Measurements from ENCODE around the gene ZSWIM2. TPM values are rescaled to one million over a fixed set of nuclear protein-coding genes. Genes with fewer than 3 reads are reported as not detected.

ZSWIM2 gene
- polyA plus RNA-seq, 1 of the 3 experiments (the other 2 are of a cell fraction): 0.05 TPM

DNA sequence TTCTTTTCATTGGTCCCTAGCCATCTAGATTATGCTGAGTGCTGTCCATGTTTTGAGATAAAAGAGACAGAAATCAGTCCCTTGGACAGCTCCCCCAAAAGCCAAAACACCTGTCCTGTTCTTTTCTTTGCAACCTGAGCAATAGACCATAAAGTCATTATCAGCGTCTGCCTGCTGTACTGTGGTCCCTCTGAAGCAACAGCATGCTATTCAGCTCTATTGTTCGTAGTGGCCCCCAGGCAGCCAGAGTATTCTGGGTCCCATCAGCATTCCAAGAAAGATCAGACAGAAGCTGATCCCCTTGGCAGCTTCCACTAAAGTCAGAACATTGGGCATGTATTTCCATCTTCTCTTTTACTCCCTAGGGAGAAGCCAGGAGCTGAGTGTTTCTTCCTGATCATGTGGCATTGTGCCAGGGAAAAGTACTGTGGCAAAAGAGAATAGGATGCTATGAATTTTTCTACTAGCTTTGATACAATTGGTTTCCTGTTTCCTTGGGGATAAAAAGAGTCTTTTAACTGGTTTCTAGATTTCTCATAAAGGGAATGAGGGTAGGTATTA, 33.6 kb upstream of the ZSWIM2 start:
- no peaks in the 10 kb centered on the region for H3K9me3 ChIP-seq
- ChIA-PET POLR2A (no interaction called here), CTCF (interaction anchor here (1.4 to 1.8 kb wide), 2 partner anchors 13 to 20 kb away, joined by 3 to 8 read pairs; no protein-coding TSS in a partner anchor)
- no peak for DNase-seq
- H3K27ac ChIP-seq (ENCODE audit: low read depth in 2 of 2, low read length in 1 of 2): no peak overlapping the region
- H2AFZ ChIP-seq (ENCODE audit: low read depth): no peak overlapping the region
- H3K4me1 ChIP-seq (ENCODE audit: control insufficient read depth in 1 of 2, insufficient read depth in 2 of 2, low read depth in 1 of 2, low read length in 1 of 2): peaks cover 6 to 10% of the 10 kb centered on the region in 2 experiments; a peak in 3 of 4 replicates
- H3F3A ChIP-seq (replicated peaks; ENCODE audit: insufficient read depth): no peaks in the 10 kb centered on the region
- no peaks in the 10 kb centered on the region for H3K27me3 ChIP-seq (ENCODE audit: insufficient read depth)
- 21% methylated on average over 2 of the region's 2 CpGs for WGBS (ENCODE audit: low lambda C conversion rate)
- no peak overlapping the region for H3K9ac ChIP-seq
- no peaks in the 10 kb centered on the region for H4K20me1 ChIP-seq (ENCODE audit: insufficient read depth)
- H3K79me2 ChIP-seq (ENCODE audit: insufficient read depth): no peaks in the 10 kb centered on the region
- H3K4me3 ChIP-seq (ENCODE audit: low read depth in 2 of 2, low read length in 1 of 2): no peak overlapping the region
- H3K36me3 ChIP-seq (replicated peaks in 1 of 2; ENCODE audit: control insufficient read depth in 1 of 2, insufficient read depth in 2 of 2, low read length in 1 of 2): no peaks in the 10 kb centered on the region
- H3K9me2 ChIP-seq: no peaks in the 10 kb centered on the region
- no peak overlapping the region for H3K4me2 ChIP-seq
- TF ChIP-seq RCOR1 (IDR thresholded peaks at IDR 0.05; ENCODE audit: low read length): no peak
- no peak for TF ChIP-seq EZH2phosphoT487 (IDR thresholded peaks at IDR 0.05; ENCODE audit: borderline replicate concordance, low read depth)
- TF ChIP-seq NRF1 (IDR thresholded peaks at IDR 0.05; ENCODE audit: low read depth, low read length): no peak
- no peak for TF ChIP-seq TEAD4 (IDR thresholded peaks at IDR 0.05; ENCODE audit: borderline replicate concordance, insufficient read depth)
- TF ChIP-seq FOXJ3 (CRISPR knock-in tag; IDR thresholded peaks at IDR 0.05): no peak
- no peak for TF ChIP-seq MEF2A (IDR thresholded peaks at IDR 0.05; ENCODE audit: borderline replicate concordance, low read depth)

DNA sequence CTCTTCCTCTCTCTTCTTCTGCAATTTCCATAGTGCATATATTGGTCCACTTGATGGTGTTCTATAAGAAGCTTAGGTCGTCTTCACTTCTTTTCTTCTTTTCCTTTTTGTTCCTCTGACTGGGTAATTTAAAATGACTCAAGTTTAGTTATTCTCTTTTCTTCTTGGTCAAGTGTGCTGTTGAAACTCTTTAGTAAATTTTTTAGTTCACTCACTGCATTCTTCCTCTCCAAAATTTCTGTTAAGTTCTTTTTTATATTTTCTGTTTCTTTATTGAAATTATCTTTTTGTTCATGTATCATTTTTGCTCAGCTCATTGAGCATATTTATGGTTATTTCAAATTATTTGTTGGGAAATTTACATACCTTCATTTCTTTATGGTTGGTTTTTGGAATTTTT, 32.7 kb upstream of the ZSWIM2 start:
- no peak overlapping the region for H3K4me3 ChIP-seq (ENCODE audit: low read depth in 2 of 2, low read length in 1 of 2)
- POLR2A ChIA-PET: no interaction called here
- 18% methylated on average over 1 of the region's 1 CpG for WGBS (ENCODE audit: low lambda C conversion rate)
- no peaks in the 10 kb centered on the region for H3K9me2 ChIP-seq
- H3K9me3 ChIP-seq: no peaks in the 10 kb centered on the region
- H3F3A ChIP-seq (replicated peaks; ENCODE audit: insufficient read depth): no peaks in the 10 kb centered on the region
- H3K36me3 ChIP-seq (replicated peaks in 1 of 2; ENCODE audit: control insufficient read depth in 1 of 2, insufficient read depth in 2 of 2, low read length in 1 of 2): no peaks in the 10 kb centered on the region
- H3K9ac ChIP-seq: no peak overlapping the region
- H3K4me1 ChIP-seq (ENCODE audit: control insufficient read depth in 1 of 2, insufficient read depth in 2 of 2, low read depth in 1 of 2, low read length in 1 of 2): peaks cover 6% of the 10 kb centered on the region in 2 experiments; a peak in 2 of 4 replicates
- TF ChIP-seq CHD2 (IDR thresholded peaks at IDR 0.05; ENCODE audit: low read length, partially characterized antibody): no peak
- H2AFZ ChIP-seq (ENCODE audit: low read depth): no peak overlapping the region
- no peak overlapping the region for H3K27ac ChIP-seq (ENCODE audit: low read depth in 2 of 2, low read length in 1 of 2)
- H3K27me3 ChIP-seq (ENCODE audit: insufficient read depth): no peaks in the 10 kb centered on the region
- no peak for DNase-seq
- CTCF ChIA-PET: interaction anchor here (1.8 kb wide), 1 partner anchor 19 kb away, joined by 8 read pairs; no protein-coding TSS in a partner anchor
- no peak overlapping the region for H3K4me2 ChIP-seq
- H3K79me2 ChIP-seq (ENCODE audit: insufficient read depth): no peaks in the 10 kb centered on the region
- H4K20me1 ChIP-seq (ENCODE audit: insufficient read depth): no peaks in the 10 kb centered on the region

DNA sequence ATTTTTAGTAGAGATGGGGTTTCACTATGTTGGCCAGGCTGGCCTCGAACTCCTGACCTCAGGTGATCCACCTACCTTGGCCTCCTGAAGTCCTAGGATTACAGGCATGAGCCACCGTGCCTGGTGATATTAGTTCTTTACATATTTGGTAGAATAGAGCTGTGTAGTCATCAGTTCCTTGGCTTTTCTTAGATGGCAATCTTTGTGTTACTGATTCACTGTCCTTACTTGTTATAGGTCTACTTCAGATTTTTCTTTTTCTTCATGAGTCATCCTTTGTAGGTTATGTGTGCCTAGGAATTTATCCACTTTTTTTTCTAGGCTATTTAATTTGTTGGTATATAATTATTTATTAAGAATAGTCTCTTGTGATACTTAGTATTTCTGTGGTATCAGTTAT, 30.3 kb upstream of the ZSWIM2 start:
- no peak overlapping the region for H3K27ac ChIP-seq (ENCODE audit: low read depth in 2 of 2, low read length in 1 of 2)
- WGBS (ENCODE audit: low lambda C conversion rate): 83% methylated on average over 1 of the region's 2 CpGs
- no peaks in the 10 kb centered on the region for H3K9me3 ChIP-seq
- H3K36me3 ChIP-seq (replicated peaks in 1 of 2; ENCODE audit: control insufficient read depth in 1 of 2, insufficient read depth in 2 of 2, low read length in 1 of 2): no peaks in the 10 kb centered on the region
- ChIA-PET POLR2A (no interaction called here), CTCF (no interaction called here)
- peaks cover 0 to under 1% of the 10 kb centered on the region in 2 experiments; a peak in 2 of 4 replicates for H3K4me1 ChIP-seq (ENCODE audit: control insufficient read depth in 1 of 2, insufficient read depth in 2 of 2, low read depth in 1 of 2, low read length in 1 of 2)
- no peak overlapping the region for H2AFZ ChIP-seq (ENCODE audit: low read depth)
- H3K9me2 ChIP-seq: no peaks in the 10 kb centered on the region
- H4K20me1 ChIP-seq (ENCODE audit: insufficient read depth): no peaks in the 10 kb centered on the region
- H3K9ac ChIP-seq: no peak overlapping the region
- DNase-seq: no peak
- no peak overlapping the region for H3K4me2 ChIP-seq
- no peaks in the 10 kb centered on the region for H3K27me3 ChIP-seq (ENCODE audit: insufficient read depth)
- TF ChIP-seq RCOR1 (IDR thresholded peaks at IDR 0.05; ENCODE audit: low read length): no peak
- TF ChIP-seq FOXJ3 (CRISPR knock-in tag; IDR thresholded peaks at IDR 0.05): no peak
- no peak for TF ChIP-seq YY1 (IDR thresholded peaks at IDR 0.05; ENCODE audit: low read depth)
- TF ChIP-seq SIN3A (IDR thresholded peaks at IDR 0.05; ENCODE audit: borderline replicate concordance, low read depth, low read length): no peak
- TF ChIP-seq, protein P1, sequence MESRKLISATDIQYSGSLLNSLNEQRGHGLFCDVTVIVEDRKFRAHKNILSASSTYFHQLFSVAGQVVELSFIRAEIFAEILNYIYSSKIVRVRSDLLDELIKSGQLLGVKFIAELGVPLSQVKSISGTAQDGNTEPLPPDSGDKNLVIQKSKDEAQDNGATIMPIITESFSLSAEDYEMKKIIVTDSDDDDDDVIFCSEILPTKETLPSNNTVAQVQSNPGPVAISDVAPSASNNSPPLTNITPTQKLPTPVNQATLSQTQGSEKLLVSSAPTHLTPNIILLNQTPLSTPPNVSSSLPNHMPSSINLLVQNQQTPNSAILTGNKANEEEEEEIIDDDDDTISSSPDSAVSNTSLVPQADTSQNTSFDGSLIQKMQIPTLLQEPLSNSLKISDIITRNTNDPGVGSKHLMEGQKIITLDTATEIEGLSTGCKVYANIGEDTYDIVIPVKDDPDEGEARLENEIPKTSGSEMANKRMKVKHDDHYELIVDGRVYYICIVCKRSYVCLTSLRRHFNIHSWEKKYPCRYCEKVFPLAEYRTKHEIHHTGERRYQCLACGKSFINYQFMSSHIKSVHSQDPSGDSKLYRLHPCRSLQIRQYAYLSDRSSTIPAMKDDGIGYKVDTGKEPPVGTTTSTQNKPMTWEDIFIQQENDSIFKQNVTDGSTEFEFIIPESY (IDR thresholded peaks at IDR 0.05; ENCODE audit: borderline replicate concordance, low read depth): no peak
- no peak for TF ChIP-seq TCF12 (IDR thresholded peaks at IDR 0.05)
- no peak for TF ChIP-seq NRF1 (IDR thresholded peaks at IDR 0.05; ENCODE audit: low read depth, low read length)
- no peak for TF ChIP-seq NFIC (IDR thresholded peaks at IDR 0.05; ENCODE audit: borderline replicate concordance)
- no peak for TF ChIP-seq FOXM1 (IDR thresholded peaks at IDR 0.05; ENCODE audit: low read depth)
- TF ChIP-seq, protein P2, sequence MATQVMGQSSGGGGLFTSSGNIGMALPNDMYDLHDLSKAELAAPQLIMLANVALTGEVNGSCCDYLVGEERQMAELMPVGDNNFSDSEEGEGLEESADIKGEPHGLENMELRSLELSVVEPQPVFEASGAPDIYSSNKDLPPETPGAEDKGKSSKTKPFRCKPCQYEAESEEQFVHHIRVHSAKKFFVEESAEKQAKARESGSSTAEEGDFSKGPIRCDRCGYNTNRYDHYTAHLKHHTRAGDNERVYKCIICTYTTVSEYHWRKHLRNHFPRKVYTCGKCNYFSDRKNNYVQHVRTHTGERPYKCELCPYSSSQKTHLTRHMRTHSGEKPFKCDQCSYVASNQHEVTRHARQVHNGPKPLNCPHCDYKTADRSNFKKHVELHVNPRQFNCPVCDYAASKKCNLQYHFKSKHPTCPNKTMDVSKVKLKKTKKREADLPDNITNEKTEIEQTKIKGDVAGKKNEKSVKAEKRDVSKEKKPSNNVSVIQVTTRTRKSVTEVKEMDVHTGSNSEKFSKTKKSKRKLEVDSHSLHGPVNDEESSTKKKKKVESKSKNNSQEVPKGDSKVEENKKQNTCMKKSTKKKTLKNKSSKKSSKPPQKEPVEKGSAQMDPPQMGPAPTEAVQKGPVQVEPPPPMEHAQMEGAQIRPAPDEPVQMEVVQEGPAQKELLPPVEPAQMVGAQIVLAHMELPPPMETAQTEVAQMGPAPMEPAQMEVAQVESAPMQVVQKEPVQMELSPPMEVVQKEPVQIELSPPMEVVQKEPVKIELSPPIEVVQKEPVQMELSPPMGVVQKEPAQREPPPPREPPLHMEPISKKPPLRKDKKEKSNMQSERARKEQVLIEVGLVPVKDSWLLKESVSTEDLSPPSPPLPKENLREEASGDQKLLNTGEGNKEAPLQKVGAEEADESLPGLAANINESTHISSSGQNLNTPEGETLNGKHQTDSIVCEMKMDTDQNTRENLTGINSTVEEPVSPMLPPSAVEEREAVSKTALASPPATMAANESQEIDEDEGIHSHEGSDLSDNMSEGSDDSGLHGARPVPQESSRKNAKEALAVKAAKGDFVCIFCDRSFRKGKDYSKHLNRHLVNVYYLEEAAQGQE (IDR thresholded peaks at IDR 0.05; ENCODE audit: low read depth, low read length): no peak
- no peaks in the 10 kb centered on the region for H3F3A ChIP-seq (replicated peaks; ENCODE audit: insufficient read depth)
- H3K79me2 ChIP-seq (ENCODE audit: insufficient read depth): no peaks in the 10 kb centered on the region
- no peak overlapping the region for H3K4me3 ChIP-seq (ENCODE audit: low read depth in 2 of 2, low read length in 1 of 2)

Measured in SK-N-SH (cell line).